Measurements from ENCODE around the gene ADAMTSL4.
"Not testable (repeated sequence)": the region's sequence is repeated elsewhere in the genome, so short reads cannot be mapped to it uniquely, and the experiment has no call there.

Gene ADAMTSL4

GRCh38 chr1:150567717-150568593 is 18.7 kb downstream of the ADAMTSL4 start:
- DNase-seq = peak; percentile 50

- no peak for DNase-seq
Observed at GRCh38 chr1:150568594-150568966, 19.4 kb downstream of the ADAMTSL4 start.

- DNase-seq = no peak
Observed at GRCh38 chr1:150572918-150573647, 23.9 kb downstream of the ADAMTSL4 start.

GRCh38 chr1:150573648-150574071 is 24.5 kb downstream of the ADAMTSL4 start:
- DNase-seq = not testable (repeated sequence)

GRCh38 chr1:150574260-150575071 is 25.3 kb downstream of the ADAMTSL4 start:
- DNase-seq = no peak

- DNase-seq = no peak
Observed at GRCh38 chr1:150575072-150575489, 25.9 kb downstream of the ADAMTSL4 start.

- DNase-seq = no peak
Observed at GRCh38 chr1:150575518-150576366, 26.5 kb downstream of the ADAMTSL4 start.

- no peak for DNase-seq
Observed at GRCh38 chr1:150576367-150576711, 27.1 kb downstream of the ADAMTSL4 start.

GRCh38 chr1:150576794-150577556 is 27.8 kb downstream of the ADAMTSL4 start:
- no peak for DNase-seq

GRCh38 chr1:150577557-150578271 is 28.5 kb downstream of the ADAMTSL4 start:
- no peak for DNase-seq

GRCh38 chr1:150578272-150579109 is 29.3 kb downstream of the ADAMTSL4 start:
- peak; percentile 61 for DNase-seq

GRCh38 chr1:150579110-150579944 is 30.1 kb downstream of the ADAMTSL4 start, which contains the start of gene MCL1:
Gene MCL1, minus strand, starts transcription at chr1:150579610. Its CDS starts 80 bp downstream, at chr1:150579530.
- DNase-seq = peak; percentile 85

- no peak for DNase-seq
Observed at GRCh38 chr1:150579945-150580642, 30.9 kb downstream of the ADAMTSL4 start.

- not testable (repeated sequence) for DNase-seq
Observed at GRCh38 chr1:150580966-150581365, 31.8 kb downstream of the ADAMTSL4 start.

GRCh38 chr1:150581437-150581836 is 32.2 kb downstream of the ADAMTSL4 start:
- not testable (repeated sequence) for DNase-seq

GRCh38 chr1:150581962-150582361 is 32.8 kb downstream of the ADAMTSL4 start:
- DNase-seq = not testable (repeated sequence)

- no peak for DNase-seq
Observed at GRCh38 chr1:150582371-150582770, 33.2 kb downstream of the ADAMTSL4 start.
